GM21390 (cell line): ENCODE data around the gene STK25.
A peak's percentile ranks its signal among the peaks of the same experiment; 100 is the strongest.
"Not testable (repeated sequence)": the region's sequence is repeated elsewhere in the genome, so short reads cannot be mapped to it uniquely, and the experiment has no call there.

ENCODE experiments used
- ATAC-seq: cut with Tn5 transposase; IDR thresholded peaks from one replicate; pipeline ENCODE4 v1.9.1; 2021; ENCODE audit not compliant: unreplicated experiment

Gene STK25

DNA sequence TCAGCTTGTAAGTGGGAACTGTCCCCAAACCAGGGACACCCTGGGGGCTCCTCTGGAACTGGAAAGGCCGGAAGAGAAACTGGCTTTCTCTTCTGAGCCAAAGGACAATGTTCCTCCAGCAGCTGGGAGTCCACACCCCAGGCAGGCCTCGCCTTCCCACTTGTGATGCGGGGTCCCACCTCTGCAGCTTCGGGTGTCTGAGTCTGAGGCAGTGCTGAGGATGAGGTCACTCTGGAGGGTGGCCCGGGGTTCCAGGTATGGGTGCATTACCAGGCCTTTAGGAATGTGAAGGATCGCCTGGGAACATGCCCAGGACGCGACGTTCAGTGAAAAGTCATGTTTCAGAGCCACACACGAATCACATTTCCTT, 32.0 kb upstream of the STK25 start:
- ATAC-seq, result no peak

DNA sequence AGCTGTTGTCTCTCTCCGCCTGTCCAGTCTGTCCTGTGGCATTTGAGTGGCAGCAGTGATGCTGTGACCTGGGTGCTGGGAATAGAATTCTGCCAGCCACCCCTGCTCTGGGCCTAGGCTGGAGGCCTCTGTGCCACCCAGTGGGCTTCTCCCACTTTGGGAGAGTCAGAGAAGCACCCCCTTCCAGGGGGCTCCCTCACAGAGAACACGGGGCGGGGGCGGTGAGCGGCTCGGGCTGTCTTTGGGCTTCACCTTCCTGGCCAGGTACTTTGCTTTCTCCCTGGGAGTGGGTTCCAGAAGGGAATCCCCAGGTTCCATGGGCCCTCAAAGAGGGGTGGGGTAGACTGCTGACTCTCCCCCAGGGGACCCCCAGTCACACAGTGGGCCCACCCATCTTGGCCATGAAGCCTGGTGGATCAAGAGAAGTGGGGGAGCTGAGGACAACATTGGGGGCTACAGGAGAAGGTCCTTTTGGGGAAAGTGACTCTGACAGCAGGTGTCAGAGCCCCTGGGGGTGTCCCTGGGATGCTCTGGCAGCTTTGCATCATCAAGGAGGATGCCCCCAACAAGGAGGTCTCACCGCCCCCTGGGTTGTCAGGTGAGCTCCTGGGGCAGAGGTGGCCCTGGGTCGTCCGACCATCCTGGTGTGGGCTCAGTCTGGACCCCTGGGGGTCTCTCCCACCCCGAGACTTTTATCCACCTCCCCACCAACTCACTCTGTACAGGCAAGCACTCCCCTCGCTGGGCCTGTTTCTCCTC, 31.4 kb upstream of the STK25 start:
- ATAC-seq, result no peak

DNA sequence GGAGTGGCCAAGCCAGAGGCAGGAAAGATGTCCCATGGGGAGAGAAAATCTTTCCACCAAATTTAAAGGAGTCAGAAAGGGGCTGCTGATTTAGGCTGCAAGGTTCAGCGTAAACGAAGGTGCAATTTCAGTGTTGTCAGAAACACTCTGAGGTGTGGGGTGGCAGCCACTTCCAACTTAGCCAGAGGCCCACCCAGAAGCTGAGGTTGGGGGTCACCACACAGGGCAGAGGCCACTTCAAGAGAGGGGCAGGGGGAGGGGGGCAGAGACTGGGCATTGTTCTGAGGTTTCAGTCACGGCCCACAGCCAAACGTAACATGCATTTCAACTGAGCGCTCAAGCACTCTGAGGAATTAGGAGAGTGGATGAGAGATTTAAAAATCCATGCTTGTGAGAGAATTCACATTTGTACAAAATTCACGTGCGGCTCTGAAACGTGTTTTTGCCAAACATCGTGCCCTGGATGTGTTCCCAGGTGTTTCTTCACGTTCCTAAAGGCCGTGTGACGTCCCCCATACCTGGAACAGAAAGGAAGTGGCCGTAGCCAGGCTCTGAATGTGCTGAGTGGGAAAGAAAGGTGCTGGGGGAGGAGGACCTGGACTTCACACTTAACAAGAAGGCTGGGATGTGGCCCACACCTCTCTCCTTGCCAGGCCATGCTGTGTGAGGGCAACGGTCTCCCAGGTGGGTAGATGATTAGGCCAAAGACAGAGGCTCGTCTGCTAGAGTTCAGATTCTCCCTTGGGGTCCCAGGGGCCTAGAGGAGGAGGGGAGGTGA, 30.6 kb upstream of the STK25 start:
- ATAC-seq, result no peak

DNA sequence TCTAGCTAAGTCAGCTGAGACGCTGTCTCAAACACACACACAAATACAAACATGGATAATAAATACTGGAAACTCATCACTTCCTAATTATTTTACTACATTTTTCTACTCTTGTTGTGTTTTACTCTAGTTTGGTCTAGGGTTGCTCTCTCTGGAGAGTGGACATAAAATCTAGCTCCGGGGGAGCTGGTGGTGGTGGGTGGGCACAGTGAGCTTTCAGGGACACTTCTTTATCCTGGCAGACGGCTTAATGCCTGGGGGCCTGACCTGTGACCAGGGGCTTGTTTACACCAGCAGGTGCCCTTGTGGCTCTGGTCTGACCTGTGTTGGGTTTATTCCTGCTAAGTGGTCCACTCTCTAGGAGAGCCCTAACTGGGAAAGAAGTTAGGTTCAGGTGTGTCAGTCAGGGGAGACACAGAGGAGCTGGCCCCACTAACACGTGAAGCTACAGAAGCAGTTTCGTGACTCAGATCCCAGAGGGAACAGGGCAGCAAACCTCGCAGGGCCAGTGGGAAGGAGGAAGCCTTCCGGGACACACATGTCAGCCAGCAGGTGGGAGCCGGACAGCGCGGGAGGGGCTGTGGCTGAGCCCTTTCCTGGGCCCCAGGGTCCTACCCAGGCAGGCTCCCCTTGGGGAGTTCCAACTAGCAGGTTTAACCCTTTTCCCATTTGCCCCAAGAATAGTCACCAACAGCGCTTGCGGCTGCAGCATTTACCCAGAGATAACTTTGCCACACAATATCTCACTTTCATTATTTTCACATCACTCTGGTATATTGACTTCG, 27.7 kb upstream of the STK25 start:
- no peak for ATAC-seq

DNA sequence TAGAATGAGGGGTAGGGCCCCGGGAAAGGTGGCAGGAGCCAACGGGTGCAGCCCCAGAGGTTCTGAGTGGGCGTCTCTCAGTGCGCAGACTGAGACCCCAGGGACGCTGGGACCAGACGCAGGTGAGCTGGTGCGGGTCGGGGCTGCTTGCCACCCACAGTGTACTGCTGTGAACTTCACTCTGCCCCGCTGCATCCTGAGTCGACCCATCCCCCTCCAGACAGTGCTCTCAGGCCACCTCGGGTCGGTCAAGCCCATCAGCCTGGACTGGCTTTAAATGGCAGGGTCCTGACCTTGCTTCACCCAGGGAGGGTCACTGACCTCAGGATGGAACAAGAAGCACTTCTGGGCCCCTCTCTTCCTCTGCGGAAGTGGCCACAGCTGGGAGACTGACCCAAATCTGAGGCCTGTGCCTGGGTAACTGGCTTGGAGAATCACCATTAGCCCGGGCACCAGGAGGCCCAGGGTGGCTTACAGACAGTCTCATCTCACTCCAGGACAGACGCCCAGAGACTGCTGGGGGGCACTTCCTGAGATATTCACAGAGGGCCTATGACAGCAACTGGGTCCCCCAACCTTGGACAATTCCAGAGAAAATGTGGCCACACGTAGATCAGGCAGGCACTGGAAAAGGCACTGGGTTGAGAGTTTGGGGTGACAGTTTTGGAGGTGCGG, 26.5 kb upstream of the STK25 start:
- ATAC-seq, result no peak

GRCh38 chr2:241534293-241534692, 25.9 kb upstream of the STK25 start:
- ATAC-seq, result no peak

GRCh38 chr2:241532733-241533601, 24.6 kb upstream of the STK25 start:
- no peak for ATAC-seq

DNA sequence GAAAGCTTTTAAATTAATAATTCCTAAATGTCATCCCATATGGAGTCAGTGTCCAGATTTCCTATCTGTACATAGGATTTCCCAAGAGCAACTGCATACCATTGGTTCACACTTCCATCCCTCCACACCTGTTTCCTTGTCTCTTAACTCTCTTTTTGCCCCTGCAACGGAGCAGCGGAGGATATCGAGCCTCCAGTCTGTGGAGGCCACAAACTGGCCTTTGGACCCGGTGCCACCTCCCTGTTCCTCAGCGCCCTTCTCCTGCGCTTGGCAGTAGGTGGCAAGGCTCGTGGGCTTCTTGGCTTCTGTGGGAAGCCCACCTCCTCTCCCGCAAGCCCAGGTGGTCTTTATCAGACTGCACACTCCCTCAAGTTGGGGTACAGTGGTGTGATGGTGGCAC, 23.8 kb upstream of the STK25 start:
- ATAC-seq, result no peak

GRCh38 chr2:241531161-241531722, 22.9 kb upstream of the STK25 start:
- no peak for ATAC-seq

DNA sequence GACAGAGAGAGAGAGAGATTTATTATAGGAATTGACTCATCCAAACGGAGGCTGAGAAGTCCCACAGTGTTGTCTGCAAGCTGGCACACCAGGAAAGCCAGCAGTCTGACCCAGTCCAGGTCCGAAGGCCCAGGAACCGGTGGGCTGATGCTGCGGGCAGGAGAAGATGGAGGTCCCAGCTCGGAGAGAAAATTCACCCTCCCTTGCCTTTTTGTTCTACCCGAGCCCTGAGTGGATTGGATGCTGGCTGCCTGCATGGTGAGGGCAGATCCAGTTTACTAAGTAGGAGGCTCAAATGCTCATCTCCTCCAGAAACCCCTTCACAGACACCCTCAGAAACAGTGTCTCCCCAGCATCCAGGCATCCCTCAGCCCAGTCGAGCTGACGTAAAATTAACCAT, 22.2 kb upstream of the STK25 start:
- ATAC-seq, result no peak

DNA sequence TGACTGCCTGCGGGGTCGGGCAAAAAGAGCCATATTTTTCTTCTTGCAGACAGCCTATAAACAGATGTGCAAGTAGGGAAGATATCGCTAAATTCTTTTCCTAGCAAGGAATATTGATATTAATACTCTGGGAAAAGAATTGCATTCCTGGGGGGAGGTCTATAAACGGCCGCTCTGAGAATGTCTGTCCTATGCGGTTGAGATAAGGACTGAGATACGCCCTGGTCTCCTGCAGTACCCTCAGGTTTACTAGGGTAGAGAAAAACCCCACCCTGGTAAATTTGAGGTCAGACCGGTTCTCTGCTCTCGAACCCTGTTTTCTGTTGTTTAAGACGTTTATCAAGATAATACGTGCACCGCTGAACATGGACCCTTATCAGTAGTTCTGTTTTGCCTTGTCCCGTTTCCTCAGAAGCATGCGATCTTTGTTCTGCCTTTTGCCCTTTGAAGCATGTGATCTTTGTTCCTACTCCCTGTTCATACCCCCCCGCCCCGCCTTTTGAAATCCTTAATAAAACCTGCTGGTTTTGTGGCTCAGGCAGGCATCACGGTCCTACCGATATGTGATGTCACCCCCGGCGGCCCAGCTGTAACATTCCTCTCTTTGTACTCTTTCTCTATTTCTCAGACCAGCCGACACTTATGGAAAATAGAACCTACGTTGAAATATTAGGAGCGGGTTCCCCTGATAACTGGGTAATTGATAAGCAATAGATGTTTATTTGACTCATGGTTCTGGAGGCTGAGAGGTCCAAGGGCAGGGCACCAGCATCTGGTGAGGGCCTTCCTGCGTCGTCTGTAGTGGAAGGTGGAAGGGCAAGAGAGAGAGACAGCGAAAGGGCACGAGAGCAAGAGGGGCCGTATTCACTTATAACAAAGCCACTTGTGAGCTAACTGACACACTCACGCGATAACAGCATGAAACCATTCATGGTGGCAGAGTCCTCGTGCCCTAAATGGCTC, 17.7 kb upstream of the STK25 start:
- ATAC-seq, result not testable (repeated sequence)

GRCh38 chr2:241522477-241522876, 14.1 kb upstream of the STK25 start:
- ATAC-seq, result no peak

DNA sequence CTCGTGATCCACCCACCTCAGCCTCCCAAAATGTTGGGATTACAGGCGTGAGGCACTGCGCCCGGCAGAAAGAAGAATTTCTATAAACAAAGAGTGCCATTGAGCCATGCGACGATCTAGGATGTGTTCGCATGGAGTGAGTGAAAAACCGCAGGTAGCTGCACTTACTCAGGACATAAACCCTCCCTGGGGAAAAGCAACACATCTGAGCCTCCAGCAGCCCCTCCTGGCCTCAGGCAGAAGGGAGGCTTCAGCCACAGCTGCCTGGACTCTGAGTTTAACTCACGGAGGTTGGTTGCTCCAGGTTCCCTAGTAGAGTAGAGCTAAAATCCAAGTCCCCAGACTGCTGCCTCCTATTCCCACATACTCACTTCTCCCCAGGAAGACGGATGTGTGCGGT, 11.3 kb upstream of the STK25 start:
- no peak for ATAC-seq

DNA sequence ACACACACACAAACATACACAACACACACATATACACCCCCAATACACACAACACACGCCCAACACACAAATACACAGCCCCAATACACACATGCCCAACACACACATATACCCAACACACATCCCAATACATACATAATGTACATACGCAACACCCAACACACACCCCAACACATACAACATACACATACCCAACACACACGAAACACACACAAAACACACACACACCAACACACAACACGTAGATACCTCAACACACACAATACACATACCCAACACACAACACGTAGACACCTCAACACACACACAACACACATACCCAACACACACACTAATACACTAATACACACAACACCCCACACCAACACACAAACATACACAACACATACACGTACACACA, 8.9 kb upstream of the STK25 start:
- no peak for ATAC-seq

DNA sequence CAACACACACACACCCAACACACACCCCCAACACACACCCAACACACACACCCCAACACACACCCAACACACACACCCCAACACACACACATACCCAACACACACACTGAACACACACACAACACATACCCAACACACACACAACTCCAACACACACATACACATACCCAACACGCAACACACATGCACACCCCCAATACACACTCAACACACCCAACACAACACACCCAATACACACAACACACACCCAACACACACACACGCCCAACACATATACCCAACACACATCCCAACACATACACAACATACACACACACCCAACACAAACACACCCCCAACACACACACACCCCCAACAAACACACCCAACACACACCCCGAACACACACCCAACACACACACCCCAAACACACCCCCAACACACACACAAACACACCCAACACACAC, 8.2 kb upstream of the STK25 start:
- no peak for ATAC-seq

- peak; percentile 66 for ATAC-seq
Observed at GRCh38 chr2:241514986-241515737, 6.8 kb upstream of the STK25 start.

DNA sequence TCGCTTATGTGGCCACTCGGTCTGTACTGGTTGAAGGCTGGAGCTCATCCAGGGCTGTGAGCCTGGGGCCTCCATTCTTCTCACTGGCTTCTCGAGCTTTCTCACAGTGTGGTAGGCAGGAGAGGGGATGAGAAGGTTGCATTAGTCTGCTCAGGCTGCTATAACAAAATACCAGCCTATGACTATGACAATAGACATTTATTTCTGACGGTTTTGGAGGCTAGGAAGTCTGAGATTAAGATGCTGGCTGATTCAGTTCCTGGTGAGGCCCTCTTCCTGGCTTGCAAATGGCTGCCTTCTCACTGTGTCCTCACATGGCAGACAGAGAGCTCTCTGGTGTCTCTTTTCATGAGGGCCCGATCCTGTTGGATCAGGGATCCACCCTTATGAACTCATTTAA, 6.2 kb upstream of the STK25 start:
- no peak for ATAC-seq
